A549 (cell line): ENCODE measurements around the gene ACTN2. TPM values are rescaled to one million over a fixed set of nuclear protein-coding genes. Genes with fewer than 3 reads are reported as not detected.
A peak's percentile ranks its signal among the peaks of the same experiment; 100 is the strongest.

ENCODE experiments used
- ATAC-seq, 2 experiments: fragments of 200-7000 bp in 1 of 2; fragments of >200 bp in 1 of 2; cut with Nextera tagmentation in 1 of 2; cut with Tn5 transposase in 1 of 2; 3 replicates each; pipeline versions ENCODE4 v1.8.0 to v1.9.1; 2018 to 2020; ENCODE audit warnings: mild to moderate bottlenecking in 1 of 2, moderate library complexity in 1 of 2
- CTCF ChIA-PET: fragments of 300-600 bp; sonication (Branson Sonifier 250); formaldehyde crosslinking; extraction: SDS; loops from one replicate; lab custom pipeline; 2021; ENCODE audit warnings: antibody characterized with exemption, inconsistent platforms; lab: Yijun Ruan, JAX
- POLR2A ChIA-PET: fragments of 350-600 bp; formaldehyde crosslinking; extraction: SDS; loops from one replicate; lab custom pipeline; 2021; ENCODE audit warnings: antibody characterized with exemption, inconsistent platforms; lab: Yijun Ruan, JAX
- DNase-seq, 2 experiments: peaks; one replicate each; pipeline versions ENCODE4 v3.0.0 to v3.0.0-alpha.2; 2011 to 2016; ENCODE audit warnings: low read depth in 1 of 2, low spot score in 1 of 2
- FAIRE-seq: peaks from 2 replicates; lab custom pipeline; 2011; peaks lifted over from hg19 to GRCh38; lab: Jason Lieb, UNC
- H3K27ac ChIP-seq, 2 experiments: fragments of >200 bp; sonication (Bioruptor Twin); formaldehyde crosslinking; 3 replicates each; pipeline ENCODE4 v1.5.1; 2016 to 2017
- H3K4me1 ChIP-seq: fragments of >200 bp; sonication (Bioruptor Twin); formaldehyde crosslinking; 3 replicates; pipeline ENCODE4 v1.6.1; 2016
- H3K4me2 ChIP-seq: fragments of >200 bp; sonication (Bioruptor Twin); formaldehyde crosslinking; 3 replicates; pipeline ENCODE4 v1.6.1; 2016
- H3K4me3 ChIP-seq: fragments of >200 bp; sonication (Bioruptor Twin); formaldehyde crosslinking; 3 replicates; pipeline ENCODE4 v1.5.1; 2016
- H3K9me3 ChIP-seq: fragments of >200 bp; sonication (Bioruptor Twin); formaldehyde crosslinking; 3 replicates; pipeline ENCODE4 v1.6.1; 2016
- CBX2 ChIP-seq: fragments of 200-600 bp; sonication (generic); IDR thresholded peaks from 2 replicates; pipeline ENCODE4 v1.6.1; 2016; ENCODE audit warnings: low read depth, mild to moderate bottlenecking, borderline replicate concordance
- CEBPB ChIP-seq, 2 experiments: fragments of >200 bp in 1 of 2; sonication (Bioruptor Twin) in 1 of 2; formaldehyde crosslinking in 1 of 2; IDR thresholded peaks; 2 replicates each; pipeline ENCODE4 v1.6.1; 2012 to 2016
- EHMT2 ChIP-seq: fragments of 200-600 bp; sonication (generic); IDR thresholded peaks from 2 replicates; pipeline ENCODE4 v1.6.1; 2016; ENCODE audit warnings: antibody characterized with exemption, low read depth, mild to moderate bottlenecking, moderate library complexity
- ESRRA ChIP-seq: fragments of 150-350 bp; IDR thresholded peaks from 2 replicates; pipeline ENCODE4 v1.6.1; 2014; ENCODE audit warnings: mild to moderate bottlenecking, low read length, borderline replicate concordance
- FOXS1 ChIP-seq: fragments of 250-450 bp; sonication (Bioruptor Pico); IDR thresholded peaks from 2 replicates; pipeline ENCODE4 v1.5.0; 2020; ENCODE audit warnings: mild to moderate bottlenecking, moderate library complexity
- GATA3 ChIP-seq: IDR thresholded peaks from 2 replicates; pipeline ENCODE4 v1.6.1; 2012; ENCODE audit warnings: borderline replicate concordance
- HOXA7 ChIP-seq: fragments of 250-450 bp; sonication (Bioruptor Pico); IDR thresholded peaks from 2 replicates; pipeline ENCODE4 v1.5.0; 2020; ENCODE audit warnings: mild to moderate bottlenecking, moderate library complexity
- JUNB ChIP-seq: fragments of >200 bp; sonication (Bioruptor Twin); formaldehyde crosslinking; IDR thresholded peaks from 2 replicates; pipeline ENCODE4 v1.6.1; 2016
- KDM5A ChIP-seq: fragments of 200-600 bp; sonication (generic); IDR thresholded peaks from 2 replicates; pipeline ENCODE4 v1.6.1; 2016; ENCODE audit warnings: antibody characterized with exemption, mild to moderate bottlenecking
- MYC ChIP-seq: IDR thresholded peaks from 2 replicates; pipeline ENCODE4 v1.6.1; 2012; ENCODE audit warnings: mild to moderate bottlenecking, inconsistent platforms, low read length, improper control_type of control experiment, borderline replicate concordance
- PHF8 ChIP-seq: fragments of 200-600 bp; sonication (generic); IDR thresholded peaks from 2 replicates; pipeline ENCODE4 v1.6.1; 2016; ENCODE audit warnings: low read depth, mild to moderate bottlenecking, antibody characterized with exemption, moderate library complexity, borderline replicate concordance
- POLR2AphosphoS2 ChIP-seq: conservative IDR thresholded peaks from 2 replicates; pipeline ENCODE4 v1.6.1; 2012; ENCODE audit warnings: low read length, improper control_type of control experiment, inconsistent platforms
- RAD21 ChIP-seq, 2 experiments: fragments of >200 bp in 1 of 2; sonication (Bioruptor Twin) in 1 of 2; formaldehyde crosslinking in 1 of 2; IDR thresholded peaks in 1 of 2; conservative IDR thresholded peaks in 1 of 2; 2 replicates in 1 of 2; 3 replicates in 1 of 2; pipeline ENCODE4 v1.6.1; 2012 to 2018; ENCODE audit warnings: inconsistent platforms in 1 of 2
- SMC3 ChIP-seq: fragments of >200 bp; sonication (Bioruptor Twin); formaldehyde crosslinking; IDR thresholded peaks from 3 replicates; pipeline ENCODE4 v1.6.1; 2018; ENCODE audit warnings: inconsistent platforms
- SREBF2 ChIP-seq: fragments of 450-650 bp; IDR thresholded peaks from 2 replicates; pipeline ENCODE4 v1.6.1; 2014; ENCODE audit warnings: mild to moderate bottlenecking, moderate library complexity
- ZNF302 ChIP-seq: fragments of 250-450 bp; sonication (Bioruptor Pico); IDR thresholded peaks from 2 replicates; pipeline ENCODE4 v1.9.0; 2021; ENCODE audit warnings: inconsistent platforms, mild to moderate bottlenecking, moderate library complexity
- WGBS: methylation state at CpG from one replicate; pipeline ENCODE4 v1.1.6; 2017; ENCODE audit errors: missing lambda C conversion rate; 5-methylcytosine and 5-hydroxymethylcytosine counted together
- polyA plus RNA-seq, 4 experiments: library from polyadenylated mRNA; depleted of rRNA in 3 of 4; stranded (reverse); fragments of >200 nt; fragmentation: RNase III in 1 of 4; extraction: RNeasy Plus Mini Kit Qiagen cat#74134 plus additional on column Dnase treatment in 1 of 4; gene quantifications; 2 replicates in 3 of 4; 3 replicates in 1 of 4; pipeline ENCODE4 v1.2.3, GENCODE V29; 2011 to 2017
- TF ChIP-seq, protein P1 (sequence below): fragments of >200 bp; sonication (Bioruptor Twin); formaldehyde crosslinking; IDR thresholded peaks from 3 replicates; pipeline ENCODE4 v1.5.1; 2016
- TF ChIP-seq, protein P2 (sequence below): fragments of 150-350 bp; IDR thresholded peaks from 2 replicates; pipeline ENCODE4 v1.6.1; 2014; ENCODE audit warnings: low read depth, mild to moderate bottlenecking, low read length
- TF ChIP-seq, protein P3 (sequence below): fragments of >200 bp; sonication (Bioruptor Twin); formaldehyde crosslinking; IDR thresholded peaks from 2 replicates; pipeline ENCODE4 v1.6.1; 2016
- TF ChIP-seq, protein P4 (sequence below): IDR thresholded peaks from 2 replicates; pipeline ENCODE4 v1.6.1; 2012
- TF ChIP-seq, protein P5 (sequence below): fragments of 200-600 bp; sonication (generic); IDR thresholded peaks from 2 replicates; pipeline ENCODE4 v1.6.1; 2016; ENCODE audit warnings: antibody characterized with exemption, mild to moderate bottlenecking, moderate library complexity

ACTN2 gene
- polyA plus RNA-seq, 2 of the 4 experiments (the other 2 are of a cell fraction) = not detected

DNA sequence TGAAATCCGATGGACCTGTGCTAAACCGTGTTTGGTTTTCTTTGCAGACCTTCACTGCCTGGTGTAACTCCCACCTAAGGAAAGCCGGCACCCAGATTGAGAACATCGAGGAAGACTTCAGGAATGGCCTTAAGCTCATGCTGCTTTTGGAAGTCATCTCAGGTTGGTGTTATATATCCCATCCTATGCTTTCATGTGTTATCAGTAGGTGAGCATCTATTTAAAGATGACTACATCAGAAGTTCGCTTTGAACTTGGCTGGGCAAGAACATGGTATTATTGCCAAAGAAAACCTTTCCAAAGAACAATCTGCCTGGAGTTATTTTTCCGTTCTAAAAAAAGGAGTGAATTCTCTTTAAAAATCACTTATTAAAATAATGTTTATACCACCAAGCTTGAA lies 31.5 kb downstream of the ACTN2 start (continued):
- TF ChIP-seq POLR2AphosphoS2 (no peak), ESRRA (no peak), EHMT2 (no peak), KDM5A (no peak)
- TF ChIP-seq, protein P1, sequence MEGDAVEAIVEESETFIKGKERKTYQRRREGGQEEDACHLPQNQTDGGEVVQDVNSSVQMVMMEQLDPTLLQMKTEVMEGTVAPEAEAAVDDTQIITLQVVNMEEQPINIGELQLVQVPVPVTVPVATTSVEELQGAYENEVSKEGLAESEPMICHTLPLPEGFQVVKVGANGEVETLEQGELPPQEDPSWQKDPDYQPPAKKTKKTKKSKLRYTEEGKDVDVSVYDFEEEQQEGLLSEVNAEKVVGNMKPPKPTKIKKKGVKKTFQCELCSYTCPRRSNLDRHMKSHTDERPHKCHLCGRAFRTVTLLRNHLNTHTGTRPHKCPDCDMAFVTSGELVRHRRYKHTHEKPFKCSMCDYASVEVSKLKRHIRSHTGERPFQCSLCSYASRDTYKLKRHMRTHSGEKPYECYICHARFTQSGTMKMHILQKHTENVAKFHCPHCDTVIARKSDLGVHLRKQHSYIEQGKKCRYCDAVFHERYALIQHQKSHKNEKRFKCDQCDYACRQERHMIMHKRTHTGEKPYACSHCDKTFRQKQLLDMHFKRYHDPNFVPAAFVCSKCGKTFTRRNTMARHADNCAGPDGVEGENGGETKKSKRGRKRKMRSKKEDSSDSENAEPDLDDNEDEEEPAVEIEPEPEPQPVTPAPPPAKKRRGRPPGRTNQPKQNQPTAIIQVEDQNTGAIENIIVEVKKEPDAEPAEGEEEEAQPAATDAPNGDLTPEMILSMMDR = no peak
- TF ChIP-seq, protein P2, sequence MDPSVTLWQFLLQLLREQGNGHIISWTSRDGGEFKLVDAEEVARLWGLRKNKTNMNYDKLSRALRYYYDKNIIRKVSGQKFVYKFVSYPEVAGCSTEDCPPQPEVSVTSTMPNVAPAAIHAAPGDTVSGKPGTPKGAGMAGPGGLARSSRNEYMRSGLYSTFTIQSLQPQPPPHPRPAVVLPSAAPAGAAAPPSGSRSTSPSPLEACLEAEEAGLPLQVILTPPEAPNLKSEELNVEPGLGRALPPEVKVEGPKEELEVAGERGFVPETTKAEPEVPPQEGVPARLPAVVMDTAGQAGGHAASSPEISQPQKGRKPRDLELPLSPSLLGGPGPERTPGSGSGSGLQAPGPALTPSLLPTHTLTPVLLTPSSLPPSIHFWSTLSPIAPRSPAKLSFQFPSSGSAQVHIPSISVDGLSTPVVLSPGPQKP = no peak

DNA sequence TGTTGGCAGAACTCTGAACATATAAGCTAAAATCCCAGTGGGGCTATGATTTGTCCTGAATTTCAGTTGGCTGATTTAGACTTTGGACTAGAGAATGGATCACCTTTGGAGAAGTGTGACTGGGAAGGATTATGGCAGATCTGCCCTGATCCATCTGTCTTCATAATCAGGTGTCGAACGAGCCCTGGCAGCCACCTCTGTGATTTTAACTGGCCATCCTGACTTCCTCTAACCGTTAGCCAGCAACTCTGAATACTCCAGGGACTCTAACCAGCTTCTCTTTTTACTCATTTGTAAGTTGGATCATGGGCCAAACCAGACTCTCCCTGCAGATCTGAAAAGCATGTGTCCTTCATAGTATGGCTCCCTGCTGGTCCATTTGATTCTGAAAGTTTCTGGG lies 32.0 kb downstream of the ACTN2 start:
- ChIA-PET CTCF (no interaction called here), POLR2A (no interaction called here)
- DNase-seq (no peak), FAIRE-seq (no peak), ATAC-seq (peak in 1 of 2 experiments; percentile 19; a peak in 1 of 6 replicates)
- Histone ChIP-seq H3K4me3 (no peak overlapping the region), H3K27ac (no peak overlapping the region), H3K4me2 (no peak overlapping the region), H3K9me3 (no peaks in the 10 kb centered on the region), H3K4me1 (no peaks in the 10 kb centered on the region)
- WGBS = 11% methylated on average over 3 of the region's 3 CpGs
- TF ChIP-seq ZNF302 (CRISPR knock-in tag) (no peak), FOXS1 (no peak), CEBPB (IDR thresholded peaks at IDR 0.05) (no peak), PHF8 (no peak), KDM5A (no peak), HOXA7 (CRISPR knock-in tag) (no peak), JUNB (no peak), RAD21 (conservative IDR thresholded peaks at IDR 0.05 in 1 of 2, IDR thresholded peaks at IDR 0.05 in 1 of 2) (no peak), SMC3 (no peak), SREBF2 (no peak), GATA3 (no peak), MYC (no peak), CBX2 (no peak)
- TF ChIP-seq, protein P3, sequence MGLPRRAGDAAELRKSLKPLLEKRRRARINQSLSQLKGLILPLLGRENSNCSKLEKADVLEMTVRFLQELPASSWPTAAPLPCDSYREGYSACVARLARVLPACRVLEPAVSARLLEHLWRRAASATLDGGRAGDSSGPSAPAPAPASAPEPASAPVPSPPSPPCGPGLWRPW = no peak
- TF ChIP-seq, protein P4, sequence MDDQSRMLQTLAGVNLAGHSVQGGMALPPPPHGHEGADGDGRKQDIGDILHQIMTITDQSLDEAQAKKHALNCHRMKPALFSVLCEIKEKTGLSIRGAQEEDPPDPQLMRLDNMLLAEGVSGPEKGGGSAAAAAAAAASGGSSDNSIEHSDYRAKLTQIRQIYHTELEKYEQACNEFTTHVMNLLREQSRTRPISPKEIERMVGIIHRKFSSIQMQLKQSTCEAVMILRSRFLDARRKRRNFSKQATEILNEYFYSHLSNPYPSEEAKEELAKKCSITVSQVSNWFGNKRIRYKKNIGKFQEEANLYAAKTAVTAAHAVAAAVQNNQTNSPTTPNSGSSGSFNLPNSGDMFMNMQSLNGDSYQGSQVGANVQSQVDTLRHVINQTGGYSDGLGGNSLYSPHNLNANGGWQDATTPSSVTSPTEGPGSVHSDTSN = no peak
- TF ChIP-seq, protein P5, sequence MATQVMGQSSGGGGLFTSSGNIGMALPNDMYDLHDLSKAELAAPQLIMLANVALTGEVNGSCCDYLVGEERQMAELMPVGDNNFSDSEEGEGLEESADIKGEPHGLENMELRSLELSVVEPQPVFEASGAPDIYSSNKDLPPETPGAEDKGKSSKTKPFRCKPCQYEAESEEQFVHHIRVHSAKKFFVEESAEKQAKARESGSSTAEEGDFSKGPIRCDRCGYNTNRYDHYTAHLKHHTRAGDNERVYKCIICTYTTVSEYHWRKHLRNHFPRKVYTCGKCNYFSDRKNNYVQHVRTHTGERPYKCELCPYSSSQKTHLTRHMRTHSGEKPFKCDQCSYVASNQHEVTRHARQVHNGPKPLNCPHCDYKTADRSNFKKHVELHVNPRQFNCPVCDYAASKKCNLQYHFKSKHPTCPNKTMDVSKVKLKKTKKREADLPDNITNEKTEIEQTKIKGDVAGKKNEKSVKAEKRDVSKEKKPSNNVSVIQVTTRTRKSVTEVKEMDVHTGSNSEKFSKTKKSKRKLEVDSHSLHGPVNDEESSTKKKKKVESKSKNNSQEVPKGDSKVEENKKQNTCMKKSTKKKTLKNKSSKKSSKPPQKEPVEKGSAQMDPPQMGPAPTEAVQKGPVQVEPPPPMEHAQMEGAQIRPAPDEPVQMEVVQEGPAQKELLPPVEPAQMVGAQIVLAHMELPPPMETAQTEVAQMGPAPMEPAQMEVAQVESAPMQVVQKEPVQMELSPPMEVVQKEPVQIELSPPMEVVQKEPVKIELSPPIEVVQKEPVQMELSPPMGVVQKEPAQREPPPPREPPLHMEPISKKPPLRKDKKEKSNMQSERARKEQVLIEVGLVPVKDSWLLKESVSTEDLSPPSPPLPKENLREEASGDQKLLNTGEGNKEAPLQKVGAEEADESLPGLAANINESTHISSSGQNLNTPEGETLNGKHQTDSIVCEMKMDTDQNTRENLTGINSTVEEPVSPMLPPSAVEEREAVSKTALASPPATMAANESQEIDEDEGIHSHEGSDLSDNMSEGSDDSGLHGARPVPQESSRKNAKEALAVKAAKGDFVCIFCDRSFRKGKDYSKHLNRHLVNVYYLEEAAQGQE = no peak
